SK-N-SH (cell line): ENCODE results near the gene THAP6.

Experiments
- CHD2 ChIP-seq: fragments of 150-350 bp; IDR thresholded peaks from 2 replicates; pipeline ENCODE4 v1.6.1; 2018; ENCODE audit warnings: low read length; ENCODE audit not compliant: partially characterized antibody
- EZH2phosphoT487 ChIP-seq: fragments of 200-600 bp; sonication (generic); IDR thresholded peaks from 2 replicates; pipeline ENCODE4 v1.6.1; 2017; ENCODE audit warnings: low read depth, mixed run types, mild to moderate bottlenecking, antibody characterized with exemption, moderate library complexity, borderline replicate concordance
- FOXM1 ChIP-seq: IDR thresholded peaks from 2 replicates; pipeline ENCODE4 v1.4.0; 2012; ENCODE audit warnings: low read depth, mild to moderate bottlenecking
- RXRA ChIP-seq: IDR thresholded peaks from 2 replicates; pipeline ENCODE4 v1.4.0; 2012; ENCODE audit warnings: low read depth, mild to moderate bottlenecking, borderline replicate concordance
- TF ChIP-seq, protein P1 (sequence below): fragments of 200-600 bp; sonication (generic); IDR thresholded peaks from 2 replicates; pipeline ENCODE4 v1.6.1; 2017; ENCODE audit warnings: antibody characterized with exemption, mild to moderate bottlenecking, moderate library complexity
- TF ChIP-seq, protein P2 (sequence below): IDR thresholded peaks from 2 replicates; pipeline ENCODE4 v1.4.0; 2012; ENCODE audit warnings: low read depth, borderline replicate concordance
- TF ChIP-seq, protein P3 (sequence below): IDR thresholded peaks from 2 replicates; pipeline ENCODE4 v1.4.0; 2012; ENCODE audit warnings: low read depth

DNA sequence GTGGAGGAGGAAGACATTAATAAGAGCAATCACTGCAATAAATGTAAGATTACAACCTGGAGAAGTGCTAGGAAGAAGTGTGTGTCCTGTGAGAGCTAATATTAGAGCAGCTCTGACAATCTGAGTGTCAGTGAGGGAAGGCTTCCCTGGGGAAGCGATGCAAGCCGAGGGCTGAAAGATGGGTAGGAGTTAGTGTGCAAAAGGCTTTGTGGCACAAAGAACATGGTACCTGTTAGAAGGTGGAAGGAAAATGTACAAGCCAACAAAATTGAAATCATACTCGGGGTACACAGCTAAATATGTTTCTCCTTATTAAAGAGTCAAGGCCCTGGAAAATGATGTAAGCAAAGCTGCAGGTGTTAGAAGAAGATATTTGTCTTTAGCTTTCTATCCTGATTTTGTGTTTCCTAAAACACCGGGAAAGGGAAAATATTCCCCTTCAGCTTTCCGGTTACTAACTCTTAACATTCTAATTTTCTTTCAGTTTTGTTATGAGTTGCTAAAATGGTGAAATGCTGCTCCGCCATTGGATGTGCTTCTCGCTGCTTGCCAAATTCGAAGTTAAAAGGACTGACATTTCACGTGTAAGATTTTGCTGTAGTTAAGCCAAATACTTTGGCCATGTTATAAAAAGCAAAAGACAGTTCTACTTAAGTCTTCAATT, 808 bp downstream of the THAP6 start:
- TF ChIP-seq, protein P1, sequence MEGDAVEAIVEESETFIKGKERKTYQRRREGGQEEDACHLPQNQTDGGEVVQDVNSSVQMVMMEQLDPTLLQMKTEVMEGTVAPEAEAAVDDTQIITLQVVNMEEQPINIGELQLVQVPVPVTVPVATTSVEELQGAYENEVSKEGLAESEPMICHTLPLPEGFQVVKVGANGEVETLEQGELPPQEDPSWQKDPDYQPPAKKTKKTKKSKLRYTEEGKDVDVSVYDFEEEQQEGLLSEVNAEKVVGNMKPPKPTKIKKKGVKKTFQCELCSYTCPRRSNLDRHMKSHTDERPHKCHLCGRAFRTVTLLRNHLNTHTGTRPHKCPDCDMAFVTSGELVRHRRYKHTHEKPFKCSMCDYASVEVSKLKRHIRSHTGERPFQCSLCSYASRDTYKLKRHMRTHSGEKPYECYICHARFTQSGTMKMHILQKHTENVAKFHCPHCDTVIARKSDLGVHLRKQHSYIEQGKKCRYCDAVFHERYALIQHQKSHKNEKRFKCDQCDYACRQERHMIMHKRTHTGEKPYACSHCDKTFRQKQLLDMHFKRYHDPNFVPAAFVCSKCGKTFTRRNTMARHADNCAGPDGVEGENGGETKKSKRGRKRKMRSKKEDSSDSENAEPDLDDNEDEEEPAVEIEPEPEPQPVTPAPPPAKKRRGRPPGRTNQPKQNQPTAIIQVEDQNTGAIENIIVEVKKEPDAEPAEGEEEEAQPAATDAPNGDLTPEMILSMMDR = no peak
- TF ChIP-seq RXRA (no peak), CHD2 (no peak), EZH2phosphoT487 (no peak), FOXM1 (no peak)
- TF ChIP-seq, protein P2, sequence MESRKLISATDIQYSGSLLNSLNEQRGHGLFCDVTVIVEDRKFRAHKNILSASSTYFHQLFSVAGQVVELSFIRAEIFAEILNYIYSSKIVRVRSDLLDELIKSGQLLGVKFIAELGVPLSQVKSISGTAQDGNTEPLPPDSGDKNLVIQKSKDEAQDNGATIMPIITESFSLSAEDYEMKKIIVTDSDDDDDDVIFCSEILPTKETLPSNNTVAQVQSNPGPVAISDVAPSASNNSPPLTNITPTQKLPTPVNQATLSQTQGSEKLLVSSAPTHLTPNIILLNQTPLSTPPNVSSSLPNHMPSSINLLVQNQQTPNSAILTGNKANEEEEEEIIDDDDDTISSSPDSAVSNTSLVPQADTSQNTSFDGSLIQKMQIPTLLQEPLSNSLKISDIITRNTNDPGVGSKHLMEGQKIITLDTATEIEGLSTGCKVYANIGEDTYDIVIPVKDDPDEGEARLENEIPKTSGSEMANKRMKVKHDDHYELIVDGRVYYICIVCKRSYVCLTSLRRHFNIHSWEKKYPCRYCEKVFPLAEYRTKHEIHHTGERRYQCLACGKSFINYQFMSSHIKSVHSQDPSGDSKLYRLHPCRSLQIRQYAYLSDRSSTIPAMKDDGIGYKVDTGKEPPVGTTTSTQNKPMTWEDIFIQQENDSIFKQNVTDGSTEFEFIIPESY = no peak
- TF ChIP-seq, protein P3, sequence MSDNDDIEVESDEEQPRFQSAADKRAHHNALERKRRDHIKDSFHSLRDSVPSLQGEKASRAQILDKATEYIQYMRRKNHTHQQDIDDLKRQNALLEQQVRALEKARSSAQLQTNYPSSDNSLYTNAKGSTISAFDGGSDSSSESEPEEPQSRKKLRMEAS = no peak
